ENCODE results near the gene EIF4E1B. TPM values are rescaled to one million over a fixed set of nuclear protein-coding genes. Genes with fewer than 3 reads are reported as not detected.

The EIF4E1B gene
- total RNA-seq, 2 donors from 2014 or later: not detected

DNA sequence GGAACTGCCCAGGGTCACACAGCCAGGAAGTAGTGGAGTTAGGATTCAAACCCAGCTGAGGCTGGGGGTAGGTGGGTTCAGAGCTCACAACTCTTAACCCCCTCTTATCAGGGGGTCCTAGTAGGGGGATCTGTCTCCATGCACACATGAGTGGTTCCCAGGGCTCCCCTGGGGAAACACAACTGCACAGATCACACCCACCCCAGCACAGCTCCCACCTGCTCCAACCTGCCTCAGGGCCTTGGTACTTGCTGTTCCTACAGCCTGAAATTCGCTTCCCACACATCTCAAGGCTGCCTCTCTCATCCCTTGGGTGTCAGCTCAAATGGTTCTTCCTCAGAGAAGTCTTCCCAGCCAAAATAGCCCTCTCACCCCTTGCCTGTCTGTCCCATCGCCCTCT is 5.0 kb upstream of the EIF4E1B start:
- no peaks in the 10 kb centered on the region for H3K36me3 ChIP-seq
- no peak for DNase-seq (ENCODE audit: low spot score)
- H3K4me1 ChIP-seq: peaks cover 0 to 32% of the 10 kb centered on the region in 2 donors
- no peak overlapping the region for H3K27ac ChIP-seq
- TF ChIP-seq, protein P1, sequence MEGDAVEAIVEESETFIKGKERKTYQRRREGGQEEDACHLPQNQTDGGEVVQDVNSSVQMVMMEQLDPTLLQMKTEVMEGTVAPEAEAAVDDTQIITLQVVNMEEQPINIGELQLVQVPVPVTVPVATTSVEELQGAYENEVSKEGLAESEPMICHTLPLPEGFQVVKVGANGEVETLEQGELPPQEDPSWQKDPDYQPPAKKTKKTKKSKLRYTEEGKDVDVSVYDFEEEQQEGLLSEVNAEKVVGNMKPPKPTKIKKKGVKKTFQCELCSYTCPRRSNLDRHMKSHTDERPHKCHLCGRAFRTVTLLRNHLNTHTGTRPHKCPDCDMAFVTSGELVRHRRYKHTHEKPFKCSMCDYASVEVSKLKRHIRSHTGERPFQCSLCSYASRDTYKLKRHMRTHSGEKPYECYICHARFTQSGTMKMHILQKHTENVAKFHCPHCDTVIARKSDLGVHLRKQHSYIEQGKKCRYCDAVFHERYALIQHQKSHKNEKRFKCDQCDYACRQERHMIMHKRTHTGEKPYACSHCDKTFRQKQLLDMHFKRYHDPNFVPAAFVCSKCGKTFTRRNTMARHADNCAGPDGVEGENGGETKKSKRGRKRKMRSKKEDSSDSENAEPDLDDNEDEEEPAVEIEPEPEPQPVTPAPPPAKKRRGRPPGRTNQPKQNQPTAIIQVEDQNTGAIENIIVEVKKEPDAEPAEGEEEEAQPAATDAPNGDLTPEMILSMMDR (IDR thresholded peaks at IDR 0.05): no peak
- H3K9me3 ChIP-seq: no peaks in the 10 kb centered on the region
- no peak overlapping the region for H3K4me3 ChIP-seq
- peaks cover 7 to 20% of the 10 kb centered on the region in 2 donors for H3K27me3 ChIP-seq

DNA sequence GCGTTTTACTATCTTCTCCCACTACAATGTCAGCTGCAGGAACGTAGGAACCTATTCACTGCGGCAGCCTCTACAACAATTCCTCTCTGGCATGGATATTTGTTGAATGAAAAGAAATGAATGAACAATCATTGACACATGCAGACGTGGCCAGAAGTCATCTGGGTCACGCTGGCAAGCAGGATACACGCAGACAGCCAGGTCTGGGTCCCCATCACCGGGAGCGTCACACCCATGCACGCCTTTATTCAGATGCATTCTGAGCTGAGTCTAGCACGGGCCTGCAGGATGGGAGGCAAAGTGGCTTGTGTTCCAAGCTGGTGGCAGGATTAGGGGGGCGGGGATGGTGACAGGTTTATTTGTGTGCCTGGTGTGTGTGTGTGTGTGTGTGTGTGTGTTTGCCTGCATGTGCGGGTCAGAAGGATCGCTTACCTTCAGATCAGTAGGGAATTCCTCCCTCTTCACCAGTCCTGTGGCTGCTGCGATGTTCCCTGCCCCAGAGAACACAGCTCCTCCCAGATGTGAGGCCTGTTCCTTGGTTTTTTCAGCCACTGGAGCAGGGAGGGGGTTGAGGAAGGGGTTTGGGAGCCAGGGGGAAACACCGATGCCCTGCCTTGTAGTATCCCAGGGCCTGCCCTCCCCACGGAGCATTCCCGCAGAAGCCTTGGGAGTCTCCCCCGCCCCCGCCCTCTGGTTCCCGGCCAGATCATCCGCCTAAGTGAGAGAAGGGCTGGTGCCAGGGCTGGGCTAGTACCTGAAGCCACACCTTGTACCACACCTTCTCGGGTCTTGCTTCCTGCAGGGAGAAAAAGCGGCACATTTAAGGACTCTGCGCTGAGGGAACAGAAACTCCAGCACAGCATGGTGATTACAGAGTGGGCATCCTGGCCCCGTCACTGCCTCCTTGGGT is 4.3 kb upstream of the EIF4E1B start:
- H3K9me3 ChIP-seq: no peaks in the 10 kb centered on the region
- TF ChIP-seq, protein P1 (IDR thresholded peaks at IDR 0.05): no peak
- peaks cover 0 to 31% of the 10 kb centered on the region in 2 donors for H3K4me1 ChIP-seq
- no peaks in the 10 kb centered on the region for H3K36me3 ChIP-seq
- no peak overlapping the region for H3K27ac ChIP-seq
- DNase-seq (ENCODE audit: low spot score): no peak
- peaks cover 7 to 20% of the 10 kb centered on the region in 2 donors for H3K27me3 ChIP-seq
- no peak overlapping the region for H3K4me3 ChIP-seq

DNA sequence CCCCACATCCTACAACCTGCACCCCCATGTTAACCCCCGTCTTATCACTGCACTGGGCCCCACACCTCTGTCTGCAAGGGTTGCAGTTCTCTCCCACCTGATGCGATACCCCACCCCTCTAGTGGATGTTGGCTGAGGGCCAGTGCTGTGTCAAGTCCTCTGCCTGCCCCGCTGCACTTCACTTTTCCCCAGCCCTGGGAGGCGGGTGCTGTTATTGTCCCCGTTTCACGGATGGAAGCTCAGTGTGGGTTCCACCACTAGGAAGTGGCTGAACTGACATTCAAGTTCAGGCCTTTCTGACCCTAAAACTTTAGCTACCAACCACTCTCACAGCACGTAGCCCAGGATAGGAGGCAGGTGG is 3.6 kb upstream of the EIF4E1B start:
- no peak for DNase-seq (ENCODE audit: low spot score)
- TF ChIP-seq, protein P1 (IDR thresholded peaks at IDR 0.05): no peak
- no peak overlapping the region for H3K27ac ChIP-seq
- H3K36me3 ChIP-seq: no peaks in the 10 kb centered on the region
- peaks cover 0 to 26% of the 10 kb centered on the region in 2 donors for H3K4me1 ChIP-seq
- peaks cover 7 to 20% of the 10 kb centered on the region in 2 donors for H3K27me3 ChIP-seq
- H3K4me3 ChIP-seq: no peak overlapping the region
- no peaks in the 10 kb centered on the region for H3K9me3 ChIP-seq

DNA sequence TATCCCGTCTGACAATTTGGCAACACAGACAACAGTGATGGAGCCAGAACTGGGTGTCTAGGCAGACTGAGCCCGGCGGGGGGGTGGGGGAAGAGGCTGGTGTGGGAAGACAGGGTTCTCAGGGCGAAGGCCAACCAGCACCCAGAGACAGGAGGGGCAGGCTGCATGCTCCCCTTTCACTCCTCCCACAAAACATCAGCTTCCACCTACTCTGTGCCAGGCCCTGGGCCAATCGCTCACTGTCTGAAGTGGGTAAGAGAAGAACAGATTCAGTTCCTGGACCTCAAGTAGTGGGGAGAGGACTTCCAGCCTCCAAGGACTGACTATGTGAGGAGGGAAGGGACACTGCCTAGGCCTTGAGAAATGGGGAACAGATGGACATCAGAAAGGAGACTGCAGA is 2.9 kb upstream of the EIF4E1B start:
- H3K4me1 ChIP-seq: peaks cover 0 to 21% of the 10 kb centered on the region in 2 donors
- TF ChIP-seq, protein P1 (IDR thresholded peaks at IDR 0.05): no peak
- DNase-seq (ENCODE audit: low spot score): no peak
- H3K4me3 ChIP-seq: no peak overlapping the region
- H3K36me3 ChIP-seq: no peaks in the 10 kb centered on the region
- H3K27me3 ChIP-seq: peaks cover 7 to 20% of the 10 kb centered on the region in 2 donors
- H3K9me3 ChIP-seq: no peaks in the 10 kb centered on the region
- H3K27ac ChIP-seq: no peak overlapping the region

DNA sequence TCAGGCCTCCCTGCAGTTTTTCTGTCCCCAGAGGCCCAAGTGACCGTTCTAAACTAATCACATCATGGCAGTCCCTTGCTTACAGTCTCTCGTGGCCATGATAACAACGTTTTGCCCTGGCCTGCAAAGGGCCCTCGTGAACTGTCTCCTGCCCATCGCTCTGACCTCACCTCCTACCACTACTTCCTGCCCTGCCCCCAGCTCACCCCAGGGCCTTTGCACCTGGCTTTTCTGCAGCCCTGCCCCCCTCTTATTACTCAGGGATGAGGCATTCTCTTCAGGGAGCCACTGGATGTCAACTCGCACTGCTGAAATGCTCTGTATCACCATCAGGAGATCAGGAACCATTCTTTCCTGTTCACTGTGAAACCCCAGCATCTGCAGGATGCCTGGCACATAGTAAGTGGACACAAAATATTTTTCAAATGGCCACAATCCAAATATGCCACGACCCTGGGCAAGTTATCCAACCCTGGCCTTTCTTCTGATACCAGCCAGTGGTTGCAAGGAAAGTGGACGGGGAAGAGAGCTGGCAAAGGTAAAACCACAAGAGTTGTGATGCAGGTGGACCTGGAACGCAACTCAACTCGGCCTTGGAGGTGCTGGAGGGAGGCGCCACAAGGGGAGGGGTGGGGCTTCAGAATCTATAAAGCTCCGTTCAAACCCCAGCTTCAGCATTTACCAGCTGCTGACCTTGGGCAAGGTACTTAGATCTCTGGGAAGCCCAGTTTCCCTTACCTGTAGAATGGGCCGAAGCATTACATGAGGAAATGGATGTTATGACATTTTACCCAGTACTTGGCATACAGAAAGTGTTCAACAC is 1.9 kb upstream of the EIF4E1B start:
- TF ChIP-seq, protein P1 (IDR thresholded peaks at IDR 0.05): no peak
- peaks cover 0 to 21% of the 10 kb centered on the region in 2 donors for H3K4me1 ChIP-seq

More for the DNA sequence above, 1.9 kb upstream of the EIF4E1B start:
- no peak for DNase-seq (ENCODE audit: low spot score)
- Histone ChIP-seq H3K27me3 (peaks cover 7 to 20% of the 10 kb centered on the region in 2 donors), H3K27ac (no peak overlapping the region), H3K9me3 (no peaks in the 10 kb centered on the region), H3K36me3 (no peaks in the 10 kb centered on the region), H3K4me3 (no peak overlapping the region)

Measured in right atrium auricular region (tissue), 2 donors.